ENCODE measurements around the gene TENM4. TPM values are rescaled to one million over a fixed set of nuclear protein-coding genes. Genes with fewer than 3 reads are reported as not detected.

TENM4 gene
- total RNA-seq, 4 donors from 2014 or later: 5.5 to 12.3 (median 8.9) TPM

GRCh38 chr11:78783301-78783700 is 657.5 kb downstream of the TENM4 start:
- WGBS, 2 donors (ENCODE audit: low coverage in 1 of 2): 75% methylated on average over 1 of the region's 1 CpG; no CpG with 5 or more reads in 1 of the 2 donors
- no peaks in the 10 kb centered on the region for H3K9me3 ChIP-seq
- H3K27ac ChIP-seq: no peak overlapping the region
- H3K4me1 ChIP-seq: no peaks in the 10 kb centered on the region
- TF ChIP-seq CTCF (IDR thresholded peaks at IDR 0.05) (no peak), POLR2A (IDR thresholded peaks at IDR 0.05) (no peak)
- no peak for ATAC-seq
- no peaks in the 10 kb centered on the region for H3K36me3 ChIP-seq
- H3K4me3 ChIP-seq: no peak overlapping the region
- no peaks in the 10 kb centered on the region for H3K27me3 ChIP-seq

- Histone ChIP-seq H3K27me3 (no peaks in the 10 kb centered on the region), H3K4me1 (no peaks in the 10 kb centered on the region), H3K4me3 (no peak overlapping the region), H3K27ac (no peak overlapping the region), H3K36me3 (no peaks in the 10 kb centered on the region), H3K9me3 (no peaks in the 10 kb centered on the region)
- ATAC-seq: no peak
- TF ChIP-seq POLR2A (IDR thresholded peaks at IDR 0.05) (no peak), EP300 (IDR thresholded peaks at IDR 0.05) (no peak), CTCF (IDR thresholded peaks at IDR 0.05) (no peak), POLR2AphosphoS5 (IDR thresholded peaks at IDR 0.05) (no peak)
- WGBS, 2 donors (ENCODE audit: low coverage in 1 of 2): 84 to 90% methylated on average over 2 of the region's 2 CpGs
These were observed 658.1 kb downstream of the TENM4 start for GRCh38 chr11:78782725-78783124.

- no peak for TF ChIP-seq EP300 (IDR thresholded peaks at IDR 0.05)
- WGBS, 2 donors (ENCODE audit: low coverage in 1 of 2): 91 to 95% methylated on average over 3 of the region's 3 CpGs
These were observed 659.9 kb downstream of the TENM4 start for GRCh38 chr11:78780889-78781288.

GRCh38 chr11:78773492-78773891 is 667.3 kb downstream of the TENM4 start:
- Histone ChIP-seq H3K9me3 (no peaks in the 10 kb centered on the region), H3K36me3 (no peaks in the 10 kb centered on the region), H3K27me3 (no peaks in the 10 kb centered on the region), H3K27ac (no peak overlapping the region), H3K4me3 (no peak overlapping the region), H3K4me1 (no peaks in the 10 kb centered on the region)
- TF ChIP-seq POLR2AphosphoS5 (IDR thresholded peaks at IDR 0.05): no peak
- no peak for TF ChIP-seq CTCF (IDR thresholded peaks at IDR 0.05)
- no peak for ATAC-seq
- WGBS, 2 donors (ENCODE audit: low coverage in 1 of 2): 31 to 83% methylated on average over 1 to 2 of the region's 2 CpGs

More at GRCh38 chr11:78780889-78781288, 659.9 kb downstream of the TENM4 start:
- no peaks in the 10 kb centered on the region for H3K4me1 ChIP-seq
- H3K27me3 ChIP-seq: no peaks in the 10 kb centered on the region
- no peak overlapping the region for H3K27ac ChIP-seq
- no peak overlapping the region for H3K4me3 ChIP-seq
- H3K36me3 ChIP-seq: no peaks in the 10 kb centered on the region
- ATAC-seq: no peak
- no peaks in the 10 kb centered on the region for H3K9me3 ChIP-seq

- Histone ChIP-seq H3K36me3 (no peaks in the 10 kb centered on the region), H3K27me3 (no peaks in the 10 kb centered on the region), H3K27ac (no peak overlapping the region), H3K4me3 (no peak overlapping the region), H3K9me3 (no peaks in the 10 kb centered on the region), H3K4me1 (no peaks in the 10 kb centered on the region)
- ATAC-seq: no peak
- WGBS, 2 donors (ENCODE audit: low coverage in 1 of 2): 82 to 96% methylated on average over 5 of the region's 5 CpGs
- TF ChIP-seq POLR2A (IDR thresholded peaks at IDR 0.05): no peak
- no peak for TF ChIP-seq EP300 (IDR thresholded peaks at IDR 0.05)
- TF ChIP-seq CTCF (IDR thresholded peaks at IDR 0.05): no peak
These were observed 667.8 kb downstream of the TENM4 start for GRCh38 chr11:78773077-78773476.

GRCh38 chr11:78772186-78772585 is 668.6 kb downstream of the TENM4 start:
- Histone ChIP-seq H3K4me3 (no peak overlapping the region), H3K4me1 (no peaks in the 10 kb centered on the region), H3K36me3 (no peaks in the 10 kb centered on the region), H3K27ac (no peak overlapping the region), H3K9me3 (no peaks in the 10 kb centered on the region), H3K27me3 (no peaks in the 10 kb centered on the region)
- TF ChIP-seq POLR2AphosphoS5 (IDR thresholded peaks at IDR 0.05) (no peak), EP300 (IDR thresholded peaks at IDR 0.05) (no peak), POLR2A (IDR thresholded peaks at IDR 0.05) (no peak), CTCF (IDR thresholded peaks at IDR 0.05) (no peak)
- 94 to 95% methylated on average over 3 of the region's 3 CpGs for WGBS, 2 donors (ENCODE audit: low coverage in 1 of 2)
- no peak for ATAC-seq
